BJ (cell line): ENCODE data around the gene NARF. TPM values are rescaled to one million over a fixed set of nuclear protein-coding genes. Genes with fewer than 3 reads are reported as not detected.

Source experiments
- CTCF ChIA-PET: fragments of 350-600 bp; formaldehyde crosslinking; extraction: SDS; loops from one replicate; lab custom pipeline; 2021; ENCODE audit warnings: antibody characterized with exemption, inconsistent platforms; lab: Yijun Ruan, JAX
- POLR2A ChIA-PET: fragments of 300-600 bp; sonication (Branson Sonifier 250); formaldehyde crosslinking; extraction: SDS; loops from one replicate; lab custom pipeline; 2021; ENCODE audit warnings: antibody characterized with exemption; lab: Charles Lee
- DNase-seq: peaks from one replicate; pipeline ENCODE4 v3.0.0-alpha.2; 2011; ENCODE audit warnings: low read depth
- H3K27me3 ChIP-seq: 2 replicates; pipeline ENCODE4 v1.6.0; 2011; ENCODE audit warnings: low read length; ENCODE audit not compliant: control insufficient read depth, insufficient read depth
- H3K36me3 ChIP-seq: 2 replicates; pipeline ENCODE4 v1.5.1; 2011; ENCODE audit warnings: low read length; ENCODE audit not compliant: control insufficient read depth, insufficient read depth
- H3K4me3 ChIP-seq: 2 replicates; pipeline ENCODE4 v1.5.1; 2011; ENCODE audit warnings: low read depth, mild to moderate bottlenecking, control low read depth, low read length
- CTCF ChIP-seq: IDR thresholded peaks from 2 replicates; pipeline ENCODE4 v1.5.1; 2011; ENCODE audit warnings: low read depth, mild to moderate bottlenecking, control low read depth, inconsistent platforms, low read length, moderate library complexity; ENCODE audit not compliant: insufficient read depth
- polyA plus RNA-seq: library from polyadenylated mRNA; depleted of rRNA; stranded (reverse); fragments of >200 nt; gene quantifications from 2 replicates; pipeline ENCODE4 v1.2.3, GENCODE V29; 2011

Gene NARF
- polyA plus RNA-seq, 1 experiment, result 68.5 TPM

- CTCF ChIA-PET, result interaction anchor here (0.7 to 1.2 kb wide), 4 partner anchors 22 to 74 kb away, joined by 3 to 5 read pairs (median 3); no protein-coding TSS in a partner anchor
- Histone ChIP-seq H3K4me3 (no peak overlapping the region), H3K27me3 (no peaks in the 10 kb centered on the region), H3K36me3 (peaks cover 13% of the 10 kb centered on the region)
- POLR2A ChIA-PET, result no interaction called here
- no peak for DNase-seq
- no peak for TF ChIP-seq CTCF
Observed at GRCh38 chr17:82480318-82480717, 21.8 kb downstream of the NARF start.

GRCh38 chr17:82483204-82483660 is 24.7 kb downstream of the NARF start:
- Histone ChIP-seq H3K27me3 (no peaks in the 10 kb centered on the region), H3K36me3 (peaks cover 29% of the 10 kb centered on the region), H3K4me3 (no peak overlapping the region)
- DNase-seq, result no peak
- ChIA-PET CTCF (interaction anchor here (0.6 to 1.3 kb wide), 2 partner anchors 16 to 26 kb away, joined by 3 read pairs; no protein-coding TSS in a partner anchor), POLR2A (no interaction called here)
- no peak for TF ChIP-seq CTCF

GRCh38 chr17:82483836-82484235 is 25.3 kb downstream of the NARF start:
- Histone ChIP-seq H3K27me3 (no peaks in the 10 kb centered on the region), H3K36me3 (peaks cover 29% of the 10 kb centered on the region), H3K4me3 (no peak overlapping the region)
- CTCF ChIA-PET, result interaction anchor here (0.6 to 1.3 kb wide), 2 partner anchors 17 to 26 kb away, joined by 3 read pairs; no protein-coding TSS in a partner anchor
- POLR2A ChIA-PET, result no interaction called here
- TF ChIP-seq CTCF, result no peak
- DNase-seq, result no peak

- POLR2A ChIA-PET, result no interaction called here
- DNase-seq, result no peak
- CTCF ChIA-PET, result no interaction called here
- no peak for TF ChIP-seq CTCF
- Histone ChIP-seq H3K36me3 (peaks cover 21% of the 10 kb centered on the region), H3K4me3 (no peak overlapping the region), H3K27me3 (no peaks in the 10 kb centered on the region)
Observed at GRCh38 chr17:82486231-82487094, 27.9 kb downstream of the NARF start.

DNA sequence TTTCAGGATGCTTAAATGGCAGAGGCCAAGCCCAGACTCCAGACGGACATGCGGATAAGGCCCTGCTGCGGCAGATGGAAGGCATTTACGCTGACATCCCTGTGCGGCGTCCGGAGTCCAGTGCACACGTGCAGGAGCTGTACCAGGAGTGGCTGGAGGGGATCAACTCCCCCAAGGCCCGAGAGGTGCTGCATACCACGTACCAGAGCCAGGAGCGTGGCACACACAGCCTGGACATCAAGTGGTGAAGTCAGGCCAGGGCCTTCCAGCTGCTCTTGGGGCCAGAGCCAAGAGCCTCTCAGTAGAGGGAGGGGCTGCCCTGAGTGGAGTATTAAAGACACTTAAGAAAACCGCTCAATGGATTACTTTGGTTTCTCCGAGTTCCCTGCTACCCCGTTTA is 29.4 kb downstream of the NARF start:
- POLR2A ChIA-PET, result no interaction called here
- no peak for TF ChIP-seq CTCF
- H3K4me3 ChIP-seq, result no peak overlapping the region
- CTCF ChIA-PET, result no interaction called here
- H3K27me3 ChIP-seq, result no peaks in the 10 kb centered on the region
- no peak for DNase-seq
- H3K36me3 ChIP-seq, result peaks cover 21% of the 10 kb centered on the region
